ENCODE measurements around the gene TRAK1.

GRCh38 chr3:42205800-42206514 is 114.8 kb downstream of the TRAK1 start:
- no peak for TF ChIP-seq CTCF (IDR thresholded peaks at IDR 0.05)
- no peak for TF ChIP-seq E2F5 (CRISPR knock-in tag; IDR thresholded peaks at IDR 0.05)
- no peak for TF ChIP-seq NFYB (CRISPR knock-in tag; conservative IDR thresholded peaks at IDR 0.05; ENCODE audit: low read depth)
- TF ChIP-seq PREB (CRISPR knock-in tag; IDR thresholded peaks at IDR 0.05; ENCODE audit: borderline replicate concordance) = no peak
- TF ChIP-seq MAX (CRISPR knock-in tag; IDR thresholded peaks at IDR 0.05) = no peak
